ENCODE data around the gene PARP3.

The PARP3 gene

GRCh38 chr3:51904034-51904823, 37.9 kb upstream of the PARP3 start:
- intact Hi-C loops (cut with DNase I; ENCODE audit: low total_unique reads): no loop called here
- Histone ChIP-seq H3K4me3 (no peak overlapping the region), H3K27me3 (no peaks in the 10 kb centered on the region), H3K9me3 (peaks cover 0 to 15% (median 0%) of the 10 kb centered on the region in 3 donors), H3K27ac (no peak overlapping the region), H3K4me1 (no peaks in the 10 kb centered on the region), H3K36me3 (no peaks in the 10 kb centered on the region)
- TF ChIP-seq, protein P1, sequence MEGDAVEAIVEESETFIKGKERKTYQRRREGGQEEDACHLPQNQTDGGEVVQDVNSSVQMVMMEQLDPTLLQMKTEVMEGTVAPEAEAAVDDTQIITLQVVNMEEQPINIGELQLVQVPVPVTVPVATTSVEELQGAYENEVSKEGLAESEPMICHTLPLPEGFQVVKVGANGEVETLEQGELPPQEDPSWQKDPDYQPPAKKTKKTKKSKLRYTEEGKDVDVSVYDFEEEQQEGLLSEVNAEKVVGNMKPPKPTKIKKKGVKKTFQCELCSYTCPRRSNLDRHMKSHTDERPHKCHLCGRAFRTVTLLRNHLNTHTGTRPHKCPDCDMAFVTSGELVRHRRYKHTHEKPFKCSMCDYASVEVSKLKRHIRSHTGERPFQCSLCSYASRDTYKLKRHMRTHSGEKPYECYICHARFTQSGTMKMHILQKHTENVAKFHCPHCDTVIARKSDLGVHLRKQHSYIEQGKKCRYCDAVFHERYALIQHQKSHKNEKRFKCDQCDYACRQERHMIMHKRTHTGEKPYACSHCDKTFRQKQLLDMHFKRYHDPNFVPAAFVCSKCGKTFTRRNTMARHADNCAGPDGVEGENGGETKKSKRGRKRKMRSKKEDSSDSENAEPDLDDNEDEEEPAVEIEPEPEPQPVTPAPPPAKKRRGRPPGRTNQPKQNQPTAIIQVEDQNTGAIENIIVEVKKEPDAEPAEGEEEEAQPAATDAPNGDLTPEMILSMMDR (IDR thresholded peaks at IDR 0.05): no peak
- no peak for DNase-seq

DNA sequence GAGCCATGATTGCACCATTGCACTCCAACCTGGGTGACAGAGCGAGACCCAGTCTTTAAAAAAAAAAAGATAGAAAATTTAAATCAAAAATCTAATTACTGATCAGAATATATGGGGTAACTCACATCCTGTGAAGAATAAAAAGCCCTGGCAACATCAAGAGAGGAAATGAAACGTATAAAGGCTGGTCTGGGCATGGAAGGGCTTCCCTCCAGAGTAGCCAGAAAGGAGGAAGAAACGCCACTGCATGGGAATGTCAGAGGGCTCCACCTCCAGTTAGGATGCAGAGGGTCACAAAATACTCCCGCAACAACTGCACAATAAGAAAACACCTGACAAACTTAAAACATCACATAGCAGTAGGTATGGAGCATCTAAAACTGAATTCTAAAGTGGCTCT, 34.1 kb upstream of the PARP3 start:
- Histone ChIP-seq H3K36me3 (no peaks in the 10 kb centered on the region), H3K27me3 (no peaks in the 10 kb centered on the region), H3K27ac (no peak overlapping the region), H3K4me3 (no peak overlapping the region), H3K9me3 (peaks cover 0 to 15% (median 0%) of the 10 kb centered on the region in 3 donors), H3K4me1 (no peaks in the 10 kb centered on the region)
- DNase-seq: no peak
- TF ChIP-seq, protein P1 (IDR thresholded peaks at IDR 0.05): no peak
- intact Hi-C loops (cut with DNase I; ENCODE audit: low total_unique reads): no loop called here

GRCh38 chr3:51916418-51916817, 25.7 kb upstream of the PARP3 start:
- TF ChIP-seq, protein P1 (IDR thresholded peaks at IDR 0.05): no peak
- H3K4me3 ChIP-seq: no peak overlapping the region
- H3K4me1 ChIP-seq: no peaks in the 10 kb centered on the region
- no peaks in the 10 kb centered on the region for H3K36me3 ChIP-seq
- no peaks in the 10 kb centered on the region for H3K9me3 ChIP-seq
- peaks cover 0 to 3% of the 10 kb centered on the region in 2 donors for H3K27me3 ChIP-seq
- H3K27ac ChIP-seq: no peak overlapping the region
- no peak for DNase-seq
- intact Hi-C loops (cut with DNase I; ENCODE audit: low total_unique reads): no loop called here

DNA sequence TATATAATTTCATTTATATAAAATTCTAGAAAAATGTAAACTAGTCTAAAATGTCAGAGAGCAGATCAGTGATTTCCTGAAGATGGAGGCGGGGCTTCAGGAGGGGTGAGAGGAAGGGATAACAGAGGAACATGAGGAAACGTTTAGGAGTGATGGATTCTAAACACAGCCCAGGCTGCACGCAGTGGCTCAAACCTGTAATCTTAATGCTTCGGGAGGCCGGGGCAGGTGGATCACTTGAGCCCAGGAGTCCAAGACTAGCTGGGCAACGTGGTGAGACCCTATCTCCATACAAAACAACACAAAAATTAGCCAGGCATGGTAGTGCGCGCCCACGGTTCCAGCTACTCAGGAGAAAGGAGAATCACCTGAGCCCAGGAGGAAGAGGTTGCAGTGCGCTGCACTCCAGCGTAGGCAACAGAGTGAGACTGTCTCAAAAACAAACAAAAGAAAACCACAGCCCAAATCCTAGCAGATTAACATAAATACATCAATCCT, 21.0 kb upstream of the PARP3 start:
- no peak for DNase-seq
- TF ChIP-seq, protein P1 (IDR thresholded peaks at IDR 0.05): no peak
- intact Hi-C loops (cut with DNase I; ENCODE audit: low total_unique reads): no loop called here
- no peaks in the 10 kb centered on the region for H3K36me3 ChIP-seq
- no peaks in the 10 kb centered on the region for H3K9me3 ChIP-seq
- H3K27me3 ChIP-seq: peaks cover 0 to 3% of the 10 kb centered on the region in 2 donors
- no peak overlapping the region for H3K27ac ChIP-seq
- no peaks in the 10 kb centered on the region for H3K4me1 ChIP-seq
- no peak overlapping the region for H3K4me3 ChIP-seq

GRCh38 chr3:51927061-51927977, 14.8 kb upstream of the PARP3 start:
- TF ChIP-seq, protein P1 (IDR thresholded peaks at IDR 0.05): no peak
- Histone ChIP-seq H3K9me3 (no peaks in the 10 kb centered on the region), H3K36me3 (peaks cover 0 to 13% (median 1%) of the 10 kb centered on the region in 3 donors), H3K27me3 (no peaks in the 10 kb centered on the region), H3K4me3 (no peak overlapping the region), H3K4me1 (no peaks in the 10 kb centered on the region), H3K27ac (no peak overlapping the region)
- no peak for DNase-seq
- intact Hi-C loops (cut with DNase I; ENCODE audit: low total_unique reads): no loop called here
